Lower leg skin (tissue), 3 donors: Measurements from ENCODE around the gene GDF7.

Experiments used
- CTCF ChIP-seq, 3 donors: fragments of 450-650 bp; IDR thresholded peaks; one replicate each; pipeline ENCODE4 v1.5.1; 2016; ENCODE audit warnings: antibody characterized with exemption in 3 of 3, mild to moderate bottlenecking in 3 of 3, moderate library complexity in 2 of 3
- POLR2A ChIP-seq, 2 donors: fragments of 450-650 bp; IDR thresholded peaks; one replicate each; pipeline ENCODE4 v1.6.1; 2016 to 2017; ENCODE audit warnings: antibody characterized with exemption in 2 of 2, mild to moderate bottlenecking in 1 of 2, moderate library complexity in 1 of 2

- no peak for TF ChIP-seq POLR2A (IDR thresholded peaks at IDR 0.05)
- TF ChIP-seq CTCF (IDR thresholded peaks at IDR 0.05), result no peak
Measured at GRCh38 chr2:20684581-20685063, 17.7 kb downstream of the GDF7 start.
